HepG2 (cell line): ENCODE measurements around the gene KBTBD13. TPM values are rescaled to one million over a fixed set of nuclear protein-coding genes. Genes with fewer than 3 reads are reported as not detected.

Experiments used
- ARID4A ChIP-seq: sonication (generic); formaldehyde crosslinking; IDR thresholded peaks from 2 replicates; pipeline ENCODE4 v1.5.0; 2020; ENCODE audit warnings: mild to moderate bottlenecking, missing genetic modification reagents, borderline replicate concordance
- ARNT ChIP-seq: fragments of 450-650 bp; IDR thresholded peaks from 2 replicates; pipeline ENCODE4 v1.6.1; 2017
- ATF5 ChIP-seq: sonication (generic); formaldehyde crosslinking; IDR thresholded peaks from 2 replicates; pipeline ENCODE4 v1.4.0; 2020; ENCODE audit warnings: mild to moderate bottlenecking, low read depth, missing genetic modification reagents
- BRD4 ChIP-seq: sonication (generic); formaldehyde crosslinking; IDR thresholded peaks from 2 replicates; pipeline ENCODE4 v1.4.0; 2020; ENCODE audit warnings: missing genetic modification reagents
- FOXA1 ChIP-seq, 2 experiments: fragments of 450-650 bp in 1 of 2; sonication (generic) in 1 of 2; formaldehyde crosslinking in 1 of 2; IDR thresholded peaks; 2 replicates each; pipeline versions ENCODE4 v1.4.0 to v1.6.1; 2016 to 2020; ENCODE audit warnings: missing genetic modification reagents in 1 of 2
- FOXJ3 ChIP-seq: sonication (generic); formaldehyde crosslinking; IDR thresholded peaks from 2 replicates; pipeline ENCODE4 v1.4.0; 2020; ENCODE audit warnings: missing genetic modification reagents, mild to moderate bottlenecking, borderline replicate concordance
- GABPB1 ChIP-seq: IDR thresholded peaks from 2 replicates; pipeline ENCODE4 v1.6.1; 2016; ENCODE audit warnings: mild to moderate bottlenecking, missing genetic modification reagents, moderate library complexity, missing compliant biosample characterization
- MYC ChIP-seq: sonication (generic); formaldehyde crosslinking; IDR thresholded peaks from 2 replicates; pipeline ENCODE4 v1.9.0; 2021; ENCODE audit warnings: missing genetic modification reagents, borderline replicate concordance
- MYNN ChIP-seq: sonication (generic); formaldehyde crosslinking; IDR thresholded peaks from 2 replicates; pipeline ENCODE4 v1.4.0; 2020; ENCODE audit warnings: mild to moderate bottlenecking, low read depth, missing genetic modification reagents
- NBN ChIP-seq: fragments of 450-650 bp; conservative IDR thresholded peaks from 2 replicates; pipeline ENCODE4 v1.6.1; 2017
- POGK ChIP-seq: sonication (generic); formaldehyde crosslinking; conservative IDR thresholded peaks from 2 replicates; pipeline ENCODE4 v1.8.0; 2022; ENCODE audit warnings: mild to moderate bottlenecking, moderate library complexity, missing genetic modification reagents
- SNRNP70 ChIP-seq: fragments of 200-400 bp; formaldehyde crosslinking; IDR thresholded peaks from 2 replicates; pipeline ENCODE4 v1.6.1; 2017; ENCODE audit warnings: mild to moderate bottlenecking, low read depth, low read length, moderate library complexity
- SYNCRIP ChIP-seq: fragments of 200-400 bp; formaldehyde crosslinking; IDR thresholded peaks from 2 replicates; pipeline ENCODE4 v1.6.1; 2018; ENCODE audit warnings: mild to moderate bottlenecking, low read depth, low read length; ENCODE audit not compliant: insufficient read depth
- TCF7L2 ChIP-seq: IDR thresholded peaks from 2 replicates; pipeline ENCODE4 v1.6.1; 2011; ENCODE audit warnings: mild to moderate bottlenecking, low read depth, low read length, moderate library complexity
- ZBTB37 ChIP-seq: sonication (generic); formaldehyde crosslinking; IDR thresholded peaks from 2 replicates; pipeline ENCODE4 v1.4.0; 2020; ENCODE audit warnings: mild to moderate bottlenecking, missing genetic modification reagents
- ZEB1 ChIP-seq: IDR thresholded peaks from 2 replicates; pipeline ENCODE4 v1.6.1; 2012; ENCODE audit warnings: mild to moderate bottlenecking, low read depth, inconsistent platforms; ENCODE audit not compliant: insufficient replicate concordance
- ZNF281 ChIP-seq: sonication (generic); formaldehyde crosslinking; IDR thresholded peaks from 2 replicates; pipeline ENCODE4 v1.4.0; 2020; ENCODE audit warnings: missing genetic modification reagents, borderline replicate concordance
- polyA plus RNA-seq, 8 experiments: library from polyadenylated mRNA; depleted of rRNA in 3 of 8; stranded (reverse) in 7 of 8; unstranded in 1 of 8; fragments of >200 nt; fragmentation: Illumina TruSeq in 4 of 8; extraction: Trizol in 4 of 8; gene quantifications; 2 replicates each; pipeline versions ENCODE4 v1.2.1 to v1.2.3, GENCODE V29; 2011 to 2016; ENCODE audit warnings: low read depth in 4 of 8, missing spikeins in 1 of 8, mixed read lengths in 1 of 8; ENCODE audit not compliant: insufficient read depth in 1 of 8
- total RNA-seq, 5 experiments: library from RNA; depleted of rRNA; stranded (reverse); fragments of >200 nt; fragmentation: Illumina TruSeq; extraction: Trizol; gene quantifications; 2 replicates each; pipeline ENCODE4 v1.2.3, GENCODE V29; 2016; ENCODE audit warnings: low read depth in 1 of 5

Gene KBTBD13
- total and polyA plus RNA-seq, 2 of the 13 experiments (the other 11 are each of a cell fraction or from before 2014, with no cell fraction given) = not detected

DNA sequence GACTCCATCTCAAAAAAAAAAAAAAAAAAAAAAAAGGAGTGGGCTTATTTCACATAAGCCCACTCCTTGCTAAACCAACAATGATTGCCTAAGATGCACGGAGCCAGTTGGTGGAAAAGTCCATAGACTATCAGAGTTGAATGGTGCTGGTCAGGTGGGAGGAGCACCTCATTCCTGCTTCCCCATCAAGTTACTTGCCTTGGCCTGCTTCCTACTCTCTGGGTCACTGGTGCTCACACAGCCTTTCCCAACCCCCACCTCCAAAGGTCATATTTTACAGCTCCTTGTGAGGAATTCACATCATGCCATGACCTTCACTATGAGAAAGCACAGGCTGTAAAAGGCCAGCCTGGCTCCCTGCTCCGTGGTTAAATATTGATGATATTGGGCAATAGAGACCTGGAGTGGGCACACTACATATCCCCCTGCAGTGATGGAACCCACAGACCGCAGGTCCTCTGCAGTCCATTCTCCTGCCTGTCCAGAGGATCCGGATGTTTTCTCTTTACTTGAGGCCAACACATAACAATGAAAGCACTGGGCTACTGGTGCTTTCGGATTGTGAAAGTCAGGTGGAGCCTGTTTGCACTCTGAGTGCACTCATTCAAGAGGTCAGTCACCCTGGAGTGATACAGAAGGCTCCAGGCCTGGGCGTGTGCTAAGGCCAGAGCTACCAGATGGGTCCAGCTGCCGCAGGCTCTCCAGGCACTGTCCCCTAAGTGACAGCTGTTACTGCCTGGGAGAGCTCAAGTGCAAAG, 31.6 kb upstream of the KBTBD13 start, which contains the start of gene SLC51B (continued):
- peak; percentile 60; the same call in 1 of the 2 replicates for TF ChIP-seq ZBTB37 (CRISPR knock-in tag)
- TF ChIP-seq BRD4 (CRISPR knock-in tag) = no peak
- peak; percentile 94 for TF ChIP-seq FOXJ3 (CRISPR knock-in tag)
- no peak for TF ChIP-seq SNRNP70
- no peak for TF ChIP-seq ZEB1
- TF ChIP-seq GABPB1 (CRISPR knock-in tag) = peak; percentile 50; the same call in 1 of the 2 replicates
- 0 out of 2 replicates have a peak, but pooled peaks have one; percentile 82 for TF ChIP-seq ATF5
- TF ChIP-seq SYNCRIP = no peak
- no peak for TF ChIP-seq MYNN (CRISPR knock-in tag)
- no peak for TF ChIP-seq FOXA1 (IDR thresholded peaks at IDR 0.05)
- peak; percentile 88 for TF ChIP-seq FOXA1 (CRISPR knock-in tag; IDR thresholded peaks at IDR 0.05)
- no peak for TF ChIP-seq ARNT
- peak; percentile 59; the same call in 1 of the 2 replicates for TF ChIP-seq ARID4A (CRISPR knock-in tag)
- no peak for TF ChIP-seq TCF7L2
- TF ChIP-seq POGK = peak; percentile 67
- peak; percentile 75; the same call in 1 of the 2 replicates for TF ChIP-seq ZNF281 (CRISPR knock-in tag)
- TF ChIP-seq NBN = no peak
- peak; percentile 69; the same call in 1 of the 2 replicates for TF ChIP-seq MYC
